Upper lobe of left lung (tissue), 6 donors: ENCODE measurements around the gene TTC7B. TPM values are rescaled to one million over a fixed set of nuclear protein-coding genes. Genes with fewer than 3 reads are reported as not detected.

ENCODE experiments used
- ATAC-seq, 2 donors: fragments of 200-7000 bp; cut with Tn5 transposase; one replicate each; pipeline ENCODE4 v1.9.1; 2022; ENCODE audit warnings: mild to moderate bottlenecking in 2 of 2, moderate library complexity in 2 of 2; ENCODE audit not compliant: low FRiP score in 2 of 2
- DNase-seq, 2 donors: peaks; one replicate each; pipeline ENCODE4 v3.0.0-alpha.2; 2019 to 2020
- H3K27ac ChIP-seq, 4 donors: fragments of 200-600 bp; sonication (generic); one replicate each; pipeline ENCODE4 v1.5.1; 2016 to 2019
- H3K27me3 ChIP-seq, 4 donors: fragments of 200-600 bp; sonication (generic); one replicate each; pipeline ENCODE4 v1.5.1; 2017 to 2019
- H3K36me3 ChIP-seq, 4 donors: fragments of 200-600 bp; sonication (generic); one replicate each; pipeline ENCODE4 v1.5.1; 2016 to 2019
- H3K4me1 ChIP-seq, 4 donors: fragments of 200-600 bp; sonication (generic); one replicate each; pipeline ENCODE4 v1.5.1; 2018 to 2019
- H3K4me3 ChIP-seq, 4 donors: fragments of 200-600 bp; sonication (generic); one replicate each; pipeline ENCODE4 v1.5.1; 2017 to 2019; ENCODE audit warnings: mild to moderate bottlenecking in 2 of 4, moderate library complexity in 1 of 4
- H3K9me3 ChIP-seq, 4 donors: fragments of 200-600 bp; sonication (generic); one replicate each; pipeline ENCODE4 v1.5.1; 2018 to 2019
- EP300 ChIP-seq, 4 donors: sonication (generic); formaldehyde crosslinking; IDR thresholded peaks; one replicate each; pipeline ENCODE4 v1.5.1; 2017; ENCODE audit warnings: antibody characterized with exemption in 4 of 4, control low read depth in 2 of 4
- POLR2A ChIP-seq, 4 donors: fragments of 450-650 bp; IDR thresholded peaks; one replicate each; pipeline ENCODE4 v1.5.1; 2016 to 2017; ENCODE audit warnings: antibody characterized with exemption in 4 of 4, mild to moderate bottlenecking in 2 of 4
- POLR2AphosphoS5 ChIP-seq, 2 donors: sonication (generic); formaldehyde crosslinking; IDR thresholded peaks; one replicate each; pipeline ENCODE4 v1.5.1; 2017; ENCODE audit warnings: antibody characterized with exemption in 2 of 2
- WGBS, 2 donors: methylation state at CpG; one replicate each; pipeline ENCODE4 v1.1.5; 2017 to 2018; 5-methylcytosine and 5-hydroxymethylcytosine counted together
- total RNA-seq, 6 donors: library from RNA; depleted of rRNA in 4 of 6; stranded (reverse); fragments of >200 nt in 4 of 6; gene quantifications; one replicate each; pipeline versions ENCODE4 v1.1.0 to v1.2.1, GENCODE V29; 2016 to 2021
- TF ChIP-seq, protein P1 (sequence below), 6 experiments: fragments of 450-650 bp in 4 of 6; fragments of 200-600 bp in 2 of 6; sonication (generic) in 2 of 6; IDR thresholded peaks; one replicate each; pipeline ENCODE4 v1.5.1; 2016 to 2019; ENCODE audit warnings: antibody characterized with exemption in 6 of 6
- donor health status: DM: no; HTN: no; CAD: no; lungs with moderate emphysema.
- donor health status: DM: no; HTN: yes; CAD: no; lungs with severe emphysema.

The TTC7B gene
- total RNA-seq, 6 donors from 2014 or later = 13.5 to 87.3 (median 37.5) TPM

DNA sequence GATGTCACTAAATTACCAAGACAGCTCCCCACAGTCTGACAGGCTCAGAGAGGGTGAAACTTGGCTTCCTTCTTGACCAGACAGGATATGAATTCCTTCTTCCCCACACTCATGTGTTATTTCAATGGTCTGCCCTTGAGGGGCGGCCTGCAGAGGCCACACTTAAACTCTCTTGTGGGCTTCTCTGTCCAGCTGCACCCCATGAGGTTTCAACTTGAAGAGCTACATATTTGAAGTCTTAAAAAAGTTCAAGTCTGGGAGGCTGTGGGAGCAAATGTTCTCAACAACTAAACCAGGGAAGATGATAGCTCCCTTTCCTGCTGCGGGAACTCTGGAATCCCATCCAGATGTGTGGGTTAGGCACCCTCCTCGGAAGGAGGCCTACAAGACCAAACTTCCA lies 98.3 kb downstream of the TTC7B start:
- Histone ChIP-seq H3K4me3 (no peak overlapping the region), H3K4me1 (peaks cover 0 to 3% (median 0%) of the 10 kb centered on the region in 4 donors), H3K36me3 (peaks cover 0 to 9% (median 0%) of the 10 kb centered on the region in 4 donors), H3K27ac (no peak overlapping the region), H3K27me3 (no peaks in the 10 kb centered on the region), H3K9me3 (no peaks in the 10 kb centered on the region)
- TF ChIP-seq POLR2A (IDR thresholded peaks at IDR 0.05) = no peak
- TF ChIP-seq, protein P1, sequence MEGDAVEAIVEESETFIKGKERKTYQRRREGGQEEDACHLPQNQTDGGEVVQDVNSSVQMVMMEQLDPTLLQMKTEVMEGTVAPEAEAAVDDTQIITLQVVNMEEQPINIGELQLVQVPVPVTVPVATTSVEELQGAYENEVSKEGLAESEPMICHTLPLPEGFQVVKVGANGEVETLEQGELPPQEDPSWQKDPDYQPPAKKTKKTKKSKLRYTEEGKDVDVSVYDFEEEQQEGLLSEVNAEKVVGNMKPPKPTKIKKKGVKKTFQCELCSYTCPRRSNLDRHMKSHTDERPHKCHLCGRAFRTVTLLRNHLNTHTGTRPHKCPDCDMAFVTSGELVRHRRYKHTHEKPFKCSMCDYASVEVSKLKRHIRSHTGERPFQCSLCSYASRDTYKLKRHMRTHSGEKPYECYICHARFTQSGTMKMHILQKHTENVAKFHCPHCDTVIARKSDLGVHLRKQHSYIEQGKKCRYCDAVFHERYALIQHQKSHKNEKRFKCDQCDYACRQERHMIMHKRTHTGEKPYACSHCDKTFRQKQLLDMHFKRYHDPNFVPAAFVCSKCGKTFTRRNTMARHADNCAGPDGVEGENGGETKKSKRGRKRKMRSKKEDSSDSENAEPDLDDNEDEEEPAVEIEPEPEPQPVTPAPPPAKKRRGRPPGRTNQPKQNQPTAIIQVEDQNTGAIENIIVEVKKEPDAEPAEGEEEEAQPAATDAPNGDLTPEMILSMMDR (IDR thresholded peaks at IDR 0.05) = no peak
- TF ChIP-seq POLR2AphosphoS5 (IDR thresholded peaks at IDR 0.05) = no peak
- TF ChIP-seq EP300 (IDR thresholded peaks at IDR 0.05) = no peak
- 82 to 83% methylated on average over 3 of the region's 3 CpGs for WGBS, 2 donors
- DNase-seq (no peak), ATAC-seq (no peak)

DNA sequence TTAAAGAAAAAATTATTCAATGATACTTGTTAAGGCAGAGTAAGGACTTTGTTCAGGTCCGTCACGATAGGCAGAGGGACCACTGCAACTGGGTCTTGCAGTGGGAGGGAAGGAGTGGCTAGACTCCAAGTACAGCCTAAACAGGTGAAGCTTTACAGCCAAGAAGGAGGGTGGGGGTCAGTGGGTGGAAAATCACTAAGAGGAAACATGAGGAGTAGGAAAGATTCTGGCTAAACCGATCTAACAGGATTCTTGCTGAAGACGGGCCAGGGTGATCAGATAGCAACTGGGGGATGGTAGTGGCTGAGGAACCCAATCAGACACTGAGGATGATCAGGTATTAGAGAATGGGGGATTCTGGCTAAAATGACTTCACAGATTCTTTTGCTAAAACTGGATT lies 100.2 kb downstream of the TTC7B start:
- WGBS, 2 donors = 80 to 82% methylated on average over 4 of the region's 4 CpGs
- ATAC-seq = no peak

DNA sequence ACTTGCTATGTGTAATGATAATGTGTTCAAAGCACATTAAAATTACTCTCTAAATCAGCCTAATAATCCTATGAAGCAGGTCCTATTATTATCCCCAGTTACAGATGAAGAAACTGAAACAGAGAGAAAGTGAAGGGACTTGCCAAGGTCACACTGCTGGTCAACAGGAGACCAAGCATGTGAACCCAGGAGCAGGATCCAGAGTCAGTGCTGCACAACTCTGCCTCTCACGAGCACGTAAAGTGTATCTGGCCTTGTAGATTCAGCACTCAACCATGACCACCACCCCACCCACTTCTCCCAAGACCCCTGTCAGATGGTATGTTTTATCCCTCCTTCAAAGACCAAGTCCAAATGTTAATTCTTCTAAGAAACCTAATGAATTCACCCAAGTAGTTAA lies 100.7 kb downstream of the TTC7B start:
- H3K4me3 ChIP-seq = no peak overlapping the region

More for the DNA sequence above, 100.2 kb downstream of the TTC7B start:
- Histone ChIP-seq H3K4me1 (peaks cover 0 to 3% (median 0%) of the 10 kb centered on the region in 4 donors), H3K4me3 (no peak overlapping the region), H3K9me3 (no peaks in the 10 kb centered on the region), H3K36me3 (peaks cover 0 to 9% (median 0%) of the 10 kb centered on the region in 4 donors), H3K27me3 (no peaks in the 10 kb centered on the region), H3K27ac (no peak overlapping the region)
- DNase-seq = no peak
- TF ChIP-seq POLR2A (IDR thresholded peaks at IDR 0.05) (no peak), POLR2AphosphoS5 (IDR thresholded peaks at IDR 0.05) (no peak), EP300 (IDR thresholded peaks at IDR 0.05) (no peak)
- TF ChIP-seq, protein P1 (IDR thresholded peaks at IDR 0.05) = no peak

DNA sequence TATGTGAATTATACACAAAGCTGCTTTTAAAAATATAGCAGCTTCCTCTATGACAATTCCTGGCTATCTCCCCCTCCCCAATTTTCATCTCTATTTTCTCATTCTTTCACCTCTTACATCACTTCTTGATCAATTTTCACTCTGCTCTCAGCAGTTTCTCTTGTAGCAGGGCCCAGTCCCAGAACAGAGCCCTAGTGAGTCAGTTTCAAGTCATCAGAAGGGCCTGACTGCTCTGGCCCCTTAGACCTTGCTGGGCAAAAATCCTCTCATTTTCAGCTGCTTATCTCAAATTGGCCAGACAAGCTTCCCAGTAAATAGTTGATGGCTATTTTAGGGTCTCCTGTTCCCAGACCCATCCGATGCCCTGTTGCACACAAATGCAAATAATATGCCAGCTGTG lies 101.4 kb downstream of the TTC7B start:
- no peak overlapping the region for H3K27ac ChIP-seq
- no peak for TF ChIP-seq POLR2AphosphoS5 (IDR thresholded peaks at IDR 0.05)
- TF ChIP-seq EP300 (IDR thresholded peaks at IDR 0.05) = no peak
- TF ChIP-seq, protein P1 (IDR thresholded peaks at IDR 0.05) = no peak
- TF ChIP-seq POLR2A (IDR thresholded peaks at IDR 0.05) = no peak
- no peak for ATAC-seq
- DNase-seq = no peak
- peaks cover 0 to 3% (median 0%) of the 10 kb centered on the region in 4 donors for H3K4me1 ChIP-seq
- H3K4me3 ChIP-seq = no peak overlapping the region
- H3K27me3 ChIP-seq = no peaks in the 10 kb centered on the region
- WGBS, 2 donors = 90 to 95% methylated on average over 1 of the region's 1 CpG
- H3K9me3 ChIP-seq = no peaks in the 10 kb centered on the region
- H3K36me3 ChIP-seq = peaks cover 0 to 9% (median 0%) of the 10 kb centered on the region in 4 donors

More for the DNA sequence above, 100.7 kb downstream of the TTC7B start:
- DNase-seq = no peak
- H3K27me3 ChIP-seq = no peaks in the 10 kb centered on the region
- WGBS, 2 donors = 87 to 91% methylated on average over 2 of the region's 2 CpGs
- no peak for ATAC-seq
- TF ChIP-seq POLR2AphosphoS5 (IDR thresholded peaks at IDR 0.05) = no peak
- TF ChIP-seq, protein P1 (IDR thresholded peaks at IDR 0.05) = no peak
- no peak for TF ChIP-seq EP300 (IDR thresholded peaks at IDR 0.05)
- no peak for TF ChIP-seq POLR2A (IDR thresholded peaks at IDR 0.05)
- H3K9me3 ChIP-seq = no peaks in the 10 kb centered on the region
- H3K36me3 ChIP-seq = peaks cover 0 to 9% (median 0%) of the 10 kb centered on the region in 4 donors
- no peak overlapping the region for H3K27ac ChIP-seq
- peaks cover 0 to 3% (median 0%) of the 10 kb centered on the region in 4 donors for H3K4me1 ChIP-seq

DNA sequence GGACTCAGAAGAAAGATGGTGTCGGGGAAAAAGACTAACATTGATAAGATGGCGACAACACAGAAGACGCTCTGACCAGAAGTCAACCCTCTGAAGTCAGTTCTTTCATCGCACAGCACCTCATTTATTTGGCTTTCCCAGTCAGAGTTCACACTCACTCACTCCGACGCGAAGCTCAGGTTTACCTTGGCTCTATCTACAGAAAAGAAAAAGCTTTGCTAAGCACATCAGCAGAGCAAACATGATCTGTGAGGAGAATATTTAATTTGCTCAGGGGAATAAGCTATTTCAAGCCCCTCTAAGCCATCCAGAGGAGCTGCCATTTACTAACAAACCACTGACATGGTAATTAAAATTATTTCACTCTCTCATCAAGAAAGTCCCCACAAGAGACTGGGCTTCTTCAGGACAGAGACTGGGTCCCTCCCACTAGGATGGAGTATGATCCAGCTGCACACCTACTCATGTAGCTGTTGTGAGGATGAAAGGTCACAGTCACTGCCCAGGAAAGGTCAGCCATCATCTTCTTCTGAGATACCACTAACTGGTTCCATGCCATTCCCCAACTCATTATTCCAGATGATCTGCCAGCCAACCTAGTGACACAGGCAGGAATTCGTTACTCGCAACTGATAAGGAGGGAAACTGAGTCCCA lies 111.4 kb downstream of the TTC7B start:
- H3K9me3 ChIP-seq = no peaks in the 10 kb centered on the region
- TF ChIP-seq, protein P1 (IDR thresholded peaks at IDR 0.05) = no peak
- TF ChIP-seq POLR2A (IDR thresholded peaks at IDR 0.05) (no peak), EP300 (IDR thresholded peaks at IDR 0.05) (no peak), POLR2AphosphoS5 (IDR thresholded peaks at IDR 0.05) (no peak)
- no peak for ATAC-seq
- no peak overlapping the region for H3K27ac ChIP-seq
- 75 to 94% methylated on average over 9 of the region's 9 CpGs for WGBS, 2 donors
- DNase-seq = no peak
- no peaks in the 10 kb centered on the region for H3K27me3 ChIP-seq
- no peaks in the 10 kb centered on the region for H3K36me3 ChIP-seq
- H3K4me3 ChIP-seq = no peak overlapping the region
- H3K4me1 ChIP-seq = no peaks in the 10 kb centered on the region
